A549 treated with dexamethasone at 1 μM for 4 hours (cell line): ENCODE results near the gene ACTRT2. TPM values are rescaled to one million over a fixed set of nuclear protein-coding genes. Genes with fewer than 3 reads are reported as not detected.

Experiments used
- total RNA-seq: library from RNA; stranded (reverse); fragments of 200-300 nt; extraction: Qiagen RNA extraction; gene quantifications from 5 replicates; pipeline ENCODE4 v1.2.3, GENCODE V29; 2022

Gene ACTRT2
- total RNA-seq, result not detected in 5 replicates

DNA sequence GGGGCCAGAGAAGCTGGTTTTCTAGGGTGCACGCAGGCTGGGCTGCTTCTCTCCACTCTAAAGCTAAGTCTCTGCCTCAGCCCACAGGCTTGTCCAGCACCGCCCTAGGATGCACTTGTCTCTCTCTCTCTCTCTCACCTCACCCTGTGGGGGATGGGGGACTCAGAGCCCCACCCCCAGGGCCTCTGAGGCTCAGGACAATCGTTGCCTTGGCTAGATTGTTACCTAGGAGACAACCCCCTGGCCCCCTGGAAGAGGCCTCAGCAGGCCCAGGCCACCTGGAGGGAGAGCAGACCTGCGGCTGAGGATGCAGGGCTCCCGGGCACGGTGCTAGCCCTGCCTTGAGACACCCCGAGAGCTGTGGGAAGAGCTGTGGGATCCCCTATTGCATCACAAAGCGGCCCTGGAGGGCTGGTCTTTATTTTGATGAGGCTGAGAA lies at the start of gene ACTRT2:
TSS of gene ACTRT2 (plus strand) at position 235 of the 439 bp plus-strand sequence. CDS start 220 bp downstream, outside the sequence.

DNA sequence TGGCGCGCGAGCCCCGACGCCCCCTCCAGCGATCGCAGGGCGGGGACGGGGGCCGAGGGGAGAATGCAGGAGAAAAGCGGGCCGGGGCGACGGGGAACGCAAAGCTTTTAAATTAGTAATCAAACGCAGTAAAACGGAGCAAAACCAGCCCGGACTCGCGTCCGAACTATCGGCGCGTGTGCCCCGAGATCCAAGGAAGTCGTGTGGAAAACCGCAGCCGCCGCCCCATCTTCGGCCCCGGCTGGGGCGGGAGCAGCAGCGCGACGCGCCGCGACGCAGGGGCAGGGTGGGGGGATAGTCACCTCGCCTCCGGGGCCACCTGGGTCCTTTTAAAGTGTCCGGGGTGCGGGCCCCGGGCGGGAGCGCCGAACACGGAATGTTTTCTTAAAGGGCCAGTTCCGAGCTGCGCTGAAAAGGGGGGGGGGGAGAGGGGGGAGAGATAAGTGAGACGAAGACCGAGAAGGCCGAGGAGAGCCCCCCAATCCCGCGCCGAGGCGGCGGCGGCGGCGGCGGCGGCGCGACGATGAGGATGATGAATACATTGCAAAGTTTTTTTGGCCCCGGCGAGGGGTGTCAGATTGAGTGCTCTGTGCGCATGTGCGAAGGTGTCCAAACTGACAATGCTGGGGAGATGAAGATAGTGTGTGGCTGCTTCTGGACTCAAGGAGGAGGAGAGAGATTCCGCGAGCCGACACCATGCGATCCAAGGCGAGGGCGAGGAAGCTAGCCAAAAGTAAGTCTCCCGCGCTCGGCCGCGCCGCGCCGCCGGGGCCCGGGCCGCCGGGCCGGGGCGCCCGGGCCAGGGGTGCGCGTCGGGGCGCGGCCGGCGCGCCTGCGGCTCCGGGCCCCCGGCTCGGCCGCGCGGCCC lies 47.5 kb downstream of the ACTRT2 start, which contains the start of gene PRDM16:
TSS of gene PRDM16 (plus strand) at position 640 of the 868 bp plus-strand sequence. CDS start at position 697, 57 bp downstream.

Other genes with a start within 250 kb of the ACTRT2 start
- 0.02 to 0.05 TPM (median 0.04 TPM) in 5 replicates for gene TTC34, start 219.8 kb upstream of the ACTRT2 start, total RNA-seq
- gene PRDM16, start 47.7 kb downstream of the ACTRT2 start, total RNA-seq, result 0.17 to 0.46 TPM (median 0.30 TPM) in 5 replicates